ENCODE results near the gene PCA3.

- no peak for TF ChIP-seq CTCF (IDR thresholded peaks at IDR 0.05; ENCODE audit: low read depth, low read length, poor library complexity, severe bottlenecking)
- TF ChIP-seq EZH2phosphoT487 (IDR thresholded peaks at IDR 0.05; ENCODE audit: borderline replicate concordance, low read length): no peak
Measured at GRCh38 chr9:76720245-76720644, 44.0 kb upstream of the PCA3 start.

Data from DOHH2 (cell line).